Chondrocyte (in vitro differentiated cells): Measurements from ENCODE around the gene GFRA1. TPM values are rescaled to one million over a fixed set of nuclear protein-coding genes. Genes with fewer than 3 reads are reported as not detected.

Source experiments
- DNase-seq: peaks from one replicate; pipeline ENCODE4 v3.0.0; 2021; ENCODE audit warnings: mixed read lengths, low spot score
- H3K27ac Mint-ChIP-seq: one replicate; pipeline ENCODE4 v1.8.0; 2021; ENCODE audit warnings: mild to moderate bottlenecking, moderate library complexity, mixed read lengths; ENCODE audit not compliant: unreplicated experiment
- H3K27me3 Mint-ChIP-seq: 2 replicates; pipeline ENCODE4 v1.8.0; 2021; ENCODE audit warnings: low read depth, mixed read lengths
- H3K36me3 Mint-ChIP-seq: 2 replicates; pipeline ENCODE4 v1.8.0; 2021; ENCODE audit warnings: low read depth, mixed read lengths
- H3K4me1 Mint-ChIP-seq: 2 replicates; pipeline ENCODE4 v1.8.0; 2021; ENCODE audit warnings: low read depth, mild to moderate bottlenecking, mixed read lengths
- H3K4me3 Mint-ChIP-seq: one replicate; pipeline ENCODE4 v1.8.0; 2021; ENCODE audit warnings: mild to moderate bottlenecking, moderate library complexity, mixed read lengths; ENCODE audit not compliant: unreplicated experiment
- H3K9me3 Mint-ChIP-seq: 2 replicates; pipeline ENCODE4 v1.8.0; 2021; ENCODE audit warnings: low read depth, mixed read lengths
- CTCF ChIP-seq: fragments of 200-600 bp; sonication (generic); IDR thresholded peaks from 2 replicates; pipeline ENCODE4 v1.5.0; 2021; ENCODE audit warnings: antibody characterized with exemption, mild to moderate bottlenecking, moderate library complexity
- total RNA-seq: library from RNA; stranded (reverse); gene quantifications from 3 replicates; pipeline ENCODE4 v1.2.1, GENCODE V29; 2021

Gene GFRA1
- total RNA-seq, 1 donor from 2014 or later, result 79.7 TPM

- Mint-ChIP-seq H3K9me3 (no peaks in the 10 kb centered on the region), H3K36me3 (no peaks in the 10 kb centered on the region), H3K4me3 (no peak overlapping the region), H3K27me3 (no peaks in the 10 kb centered on the region), H3K4me1 (peaks cover 4% of the 10 kb centered on the region), H3K27ac (no peak overlapping the region)
- no peak for TF ChIP-seq CTCF
- DNase-seq, result no peak
Measured at GRCh38 chr10:116141246-116141645, 131.8 kb downstream of the GFRA1 start.

- H3K9me3 Mint-ChIP-seq, result no peaks in the 10 kb centered on the region
- DNase-seq, result no peak
- no peak overlapping the region for H3K27ac Mint-ChIP-seq
- no peaks in the 10 kb centered on the region for H3K36me3 Mint-ChIP-seq
- no peak overlapping the region for H3K4me3 Mint-ChIP-seq
- H3K4me1 Mint-ChIP-seq, result peaks cover 3% of the 10 kb centered on the region
- H3K27me3 Mint-ChIP-seq, result no peaks in the 10 kb centered on the region
- no peak for TF ChIP-seq CTCF
Measured at GRCh38 chr10:116139886-116140285, 133.1 kb downstream of the GFRA1 start.

- Mint-ChIP-seq H3K27ac (no peak overlapping the region), H3K4me1 (peaks cover 3% of the 10 kb centered on the region), H3K27me3 (no peaks in the 10 kb centered on the region), H3K36me3 (no peaks in the 10 kb centered on the region), H3K9me3 (no peaks in the 10 kb centered on the region), H3K4me3 (no peak overlapping the region)
- TF ChIP-seq CTCF, result no peak
- no peak for DNase-seq
Measured at GRCh38 chr10:116138897-116139296, 134.1 kb downstream of the GFRA1 start.

- no peaks in the 10 kb centered on the region for H3K4me1 Mint-ChIP-seq
- no peak overlapping the region for H3K4me3 Mint-ChIP-seq
- H3K27ac Mint-ChIP-seq, result no peak overlapping the region
- no peaks in the 10 kb centered on the region for H3K27me3 Mint-ChIP-seq
- no peaks in the 10 kb centered on the region for H3K36me3 Mint-ChIP-seq
- no peak for DNase-seq
- no peaks in the 10 kb centered on the region for H3K9me3 Mint-ChIP-seq
- no peak for TF ChIP-seq CTCF
Measured at GRCh38 chr10:116136261-116136660, 136.7 kb downstream of the GFRA1 start.

- H3K27ac Mint-ChIP-seq, result no peak overlapping the region
Measured at GRCh38 chr10:116134322-116134721, 138.7 kb downstream of the GFRA1 start.

More at GRCh38 chr10:116134322-116134721, 138.7 kb downstream of the GFRA1 start:
- H3K4me1 Mint-ChIP-seq, result no peaks in the 10 kb centered on the region
- TF ChIP-seq CTCF, result no peak
- no peak for DNase-seq
- H3K27me3 Mint-ChIP-seq, result no peaks in the 10 kb centered on the region
- H3K4me3 Mint-ChIP-seq, result no peak overlapping the region
- peaks cover 8% of the 10 kb centered on the region for H3K9me3 Mint-ChIP-seq
- H3K36me3 Mint-ChIP-seq, result no peaks in the 10 kb centered on the region
